ENCODE results near the gene C17orf100. TPM values are rescaled to one million over a fixed set of nuclear protein-coding genes. Genes with fewer than 3 reads are reported as not detected.

Gene C17orf100
- total and polyA plus RNA-seq, 2 of the 13 experiments (the other 11 are each of a cell fraction or from before 2014, with no cell fraction given), result 3.6 to 8.7 TPM

GRCh38 chr17:6683081-6683684 is 31.6 kb downstream of the C17orf100 start (continued):
- no peak for TF ChIP-seq GABPA (IDR thresholded peaks at IDR 0.05; ENCODE audit: low read depth, low read length)
- TF ChIP-seq GABPA (CRISPR knock-in tag; IDR thresholded peaks at IDR 0.05; ENCODE audit: low read depth), result no peak
- no peak for TF ChIP-seq ZNF75D (CRISPR knock-in tag; IDR thresholded peaks at IDR 0.05; ENCODE audit: borderline replicate concordance)
- TF ChIP-seq ZNF34 (CRISPR knock-in tag; IDR thresholded peaks at IDR 0.05; ENCODE audit: borderline replicate concordance), result no peak
- 0 out of 2 replicates have a peak, but pooled peaks have one; percentile 16 for TF ChIP-seq NR2C2 (CRISPR knock-in tag; IDR thresholded peaks at IDR 0.05; ENCODE audit: borderline replicate concordance)
- 0 out of 2 replicates have a peak, but pooled peaks have one; percentile 60 for TF ChIP-seq POGK (CRISPR knock-in tag; conservative IDR thresholded peaks at IDR 0.05)
- TF ChIP-seq, protein P1, sequence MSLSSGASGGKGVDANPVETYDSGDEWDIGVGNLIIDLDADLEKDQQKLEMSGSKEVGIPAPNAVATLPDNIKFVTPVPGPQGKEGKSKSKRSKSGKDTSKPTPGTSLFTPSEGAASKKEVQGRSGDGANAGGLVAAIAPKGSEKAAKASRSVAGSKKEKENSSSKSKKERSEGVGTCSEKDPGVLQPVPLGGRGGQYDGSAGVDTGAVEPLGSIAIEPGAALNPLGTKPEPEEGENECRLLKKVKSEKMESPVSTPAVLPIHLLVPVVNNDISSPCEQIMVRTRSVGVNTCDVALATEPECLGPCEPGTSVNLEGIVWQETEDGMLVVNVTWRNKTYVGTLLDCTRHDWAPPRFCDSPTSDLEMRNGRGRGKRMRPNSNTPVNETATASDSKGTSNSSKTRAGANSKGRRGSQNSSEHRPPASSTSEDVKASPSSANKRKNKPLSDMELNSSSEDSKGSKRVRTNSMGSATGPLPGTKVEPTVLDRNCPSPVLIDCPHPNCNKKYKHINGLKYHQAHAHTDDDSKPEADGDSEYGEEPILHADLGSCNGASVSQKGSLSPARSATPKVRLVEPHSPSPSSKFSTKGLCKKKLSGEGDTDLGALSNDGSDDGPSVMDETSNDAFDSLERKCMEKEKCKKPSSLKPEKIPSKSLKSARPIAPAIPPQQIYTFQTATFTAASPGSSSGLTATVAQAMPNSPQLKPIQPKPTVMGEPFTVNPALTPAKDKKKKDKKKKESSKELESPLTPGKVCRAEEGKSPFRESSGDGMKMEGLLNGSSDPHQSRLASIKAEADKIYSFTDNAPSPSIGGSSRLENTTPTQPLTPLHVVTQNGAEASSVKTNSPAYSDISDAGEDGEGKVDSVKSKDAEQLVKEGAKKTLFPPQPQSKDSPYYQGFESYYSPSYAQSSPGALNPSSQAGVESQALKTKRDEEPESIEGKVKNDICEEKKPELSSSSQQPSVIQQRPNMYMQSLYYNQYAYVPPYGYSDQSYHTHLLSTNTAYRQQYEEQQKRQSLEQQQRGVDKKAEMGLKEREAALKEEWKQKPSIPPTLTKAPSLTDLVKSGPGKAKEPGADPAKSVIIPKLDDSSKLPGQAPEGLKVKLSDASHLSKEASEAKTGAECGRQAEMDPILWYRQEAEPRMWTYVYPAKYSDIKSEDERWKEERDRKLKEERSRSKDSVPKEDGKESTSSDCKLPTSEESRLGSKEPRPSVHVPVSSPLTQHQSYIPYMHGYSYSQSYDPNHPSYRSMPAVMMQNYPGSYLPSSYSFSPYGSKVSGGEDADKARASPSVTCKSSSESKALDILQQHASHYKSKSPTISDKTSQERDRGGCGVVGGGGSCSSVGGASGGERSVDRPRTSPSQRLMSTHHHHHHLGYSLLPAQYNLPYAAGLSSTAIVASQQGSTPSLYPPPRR (CRISPR knock-in tag; IDR thresholded peaks at IDR 0.05; ENCODE audit: borderline replicate concordance), result peak; percentile 79
- TF ChIP-seq PPARG (CRISPR knock-in tag; conservative IDR thresholded peaks at IDR 0.05), result peak; percentile 51; the same call in 1 of the 2 replicates
- TF ChIP-seq MBNL3 (CRISPR knock-in tag; conservative IDR thresholded peaks at IDR 0.05), result no peak
- no peak for TF ChIP-seq TEAD3 (CRISPR knock-in tag; optimal IDR thresholded peaks at IDR 0.05; ENCODE audit: borderline replicate concordance)
- TF ChIP-seq GPBP1L1 (CRISPR knock-in tag; IDR thresholded peaks at IDR 0.05), result no peak
- TF ChIP-seq MEIS1 (CRISPR knock-in tag; IDR thresholded peaks at IDR 0.05; ENCODE audit: borderline replicate concordance), result no peak
- TF ChIP-seq, protein P2, sequence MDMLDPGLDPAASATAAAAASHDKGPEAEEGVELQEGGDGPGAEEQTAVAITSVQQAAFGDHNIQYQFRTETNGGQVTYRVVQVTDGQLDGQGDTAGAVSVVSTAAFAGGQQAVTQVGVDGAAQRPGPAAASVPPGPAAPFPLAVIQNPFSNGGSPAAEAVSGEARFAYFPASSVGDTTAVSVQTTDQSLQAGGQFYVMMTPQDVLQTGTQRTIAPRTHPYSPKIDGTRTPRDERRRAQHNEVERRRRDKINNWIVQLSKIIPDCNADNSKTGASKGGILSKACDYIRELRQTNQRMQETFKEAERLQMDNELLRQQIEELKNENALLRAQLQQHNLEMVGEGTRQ (IDR thresholded peaks at IDR 0.05; ENCODE audit: low read depth, low read length), result no peak
- TF ChIP-seq, protein P2 (CRISPR knock-in tag; IDR thresholded peaks at IDR 0.05; ENCODE audit: borderline replicate concordance), result no peak
- no peak for TF ChIP-seq ZC3H4 (CRISPR knock-in tag; IDR thresholded peaks at IDR 0.05; ENCODE audit: borderline replicate concordance)
- TF ChIP-seq, protein P3, sequence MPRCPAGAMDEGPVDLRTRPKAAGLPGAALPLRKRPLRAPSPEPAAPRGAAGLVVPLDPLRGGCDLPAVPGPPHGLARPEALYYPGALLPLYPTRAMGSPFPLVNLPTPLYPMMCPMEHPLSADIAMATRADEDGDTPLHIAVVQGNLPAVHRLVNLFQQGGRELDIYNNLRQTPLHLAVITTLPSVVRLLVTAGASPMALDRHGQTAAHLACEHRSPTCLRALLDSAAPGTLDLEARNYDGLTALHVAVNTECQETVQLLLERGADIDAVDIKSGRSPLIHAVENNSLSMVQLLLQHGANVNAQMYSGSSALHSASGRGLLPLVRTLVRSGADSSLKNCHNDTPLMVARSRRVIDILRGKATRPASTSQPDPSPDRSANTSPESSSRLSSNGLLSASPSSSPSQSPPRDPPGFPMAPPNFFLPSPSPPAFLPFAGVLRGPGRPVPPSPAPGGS (CRISPR knock-in tag; IDR thresholded peaks at IDR 0.05), result no peak; the same call in 1 of the 2 replicates
